KMS-11 (cell line): ENCODE results near the gene CR1.
"Not testable (repeated sequence)": the region's sequence is repeated elsewhere in the genome, so short reads cannot be mapped to it uniquely, and the experiment has no call there.

Experiments used
- H2AFZ ChIP-seq: fragments of 200-600 bp; sonication (generic); 2 replicates; pipeline ENCODE4 v1.6.1; 2016; ENCODE audit warnings: antibody characterized with exemption, mixed run types, low read depth
- H3K27ac ChIP-seq: fragments of 200-600 bp; sonication (generic); 2 replicates; pipeline ENCODE4 v1.6.1; 2016; ENCODE audit warnings: mild to moderate bottlenecking, mixed run types
- H3K27me3 ChIP-seq: fragments of 200-600 bp; sonication (generic); 2 replicates; pipeline ENCODE4 v1.6.1; 2017; ENCODE audit warnings: mild to moderate bottlenecking, low read depth, mixed run types, moderate library complexity; ENCODE audit not compliant: insufficient read depth
- H3K36me3 ChIP-seq: fragments of 200-600 bp; sonication (generic); 2 replicates; pipeline ENCODE4 v1.6.1; 2017; ENCODE audit warnings: mild to moderate bottlenecking, mixed run types; ENCODE audit not compliant: insufficient read depth
- H3K4me1 ChIP-seq: fragments of 200-600 bp; sonication (generic); 2 replicates; pipeline ENCODE4 v1.6.1; 2016; ENCODE audit warnings: mild to moderate bottlenecking, low read depth, mixed run types; ENCODE audit not compliant: poor library complexity, severe bottlenecking
- H3K4me2 ChIP-seq: fragments of 200-600 bp; sonication (generic); 2 replicates; pipeline ENCODE4 v1.7.0; 2016; ENCODE audit warnings: mild to moderate bottlenecking, mixed run types
- H3K4me3 ChIP-seq: fragments of 200-600 bp; sonication (generic); IDR thresholded peaks from 2 replicates; pipeline ENCODE4 v1.6.1; 2017; ENCODE audit warnings: low read depth, low read length, mixed read lengths; ENCODE audit not compliant: insufficient read depth
- H3K79me2 ChIP-seq: fragments of 200-600 bp; sonication (generic); 2 replicates; pipeline ENCODE4 v1.6.1; 2016; ENCODE audit warnings: low read depth, mixed run types; ENCODE audit not compliant: insufficient read depth
- H3K9ac ChIP-seq: fragments of 200-600 bp; sonication (generic); 2 replicates; pipeline ENCODE4 v1.6.1; 2016; ENCODE audit warnings: mild to moderate bottlenecking, mixed run types
- H4K20me1 ChIP-seq: fragments of 200-600 bp; sonication (generic); 2 replicates; pipeline ENCODE4 v1.6.1; 2016; ENCODE audit warnings: mild to moderate bottlenecking, mixed run types; ENCODE audit not compliant: insufficient read depth
- TF ChIP-seq, protein P1 (sequence below): fragments of 200-600 bp; sonication (generic); conservative IDR thresholded peaks from 2 replicates; pipeline ENCODE4 v1.6.1; 2017; ENCODE audit warnings: low read depth, mild to moderate bottlenecking, antibody characterized with exemption, low read length, moderate library complexity, mixed read lengths

CR1 gene

DNA sequence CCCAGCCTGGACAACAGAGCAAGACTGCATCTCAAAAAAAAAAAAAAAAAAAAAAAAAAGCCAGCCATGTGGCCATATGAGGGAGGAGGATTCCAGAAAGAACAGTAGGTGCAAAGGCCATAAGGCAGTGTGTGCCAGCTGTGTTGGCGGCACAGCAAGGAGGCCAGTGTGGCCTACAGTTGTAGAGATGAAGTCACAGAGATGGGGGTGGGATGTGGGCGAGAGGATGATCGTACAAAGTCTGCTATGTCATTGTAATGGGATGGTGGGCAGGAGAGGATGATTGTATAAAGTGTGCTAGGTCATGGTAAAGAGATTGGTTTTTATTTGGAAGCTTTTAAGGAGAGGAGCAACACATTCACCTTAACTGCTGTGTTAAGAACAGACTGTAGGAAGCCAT lies 9.8 kb upstream of the CR1 start:
- no peaks in the 10 kb centered on the region for H3K36me3 ChIP-seq
- H4K20me1 ChIP-seq, result no peaks in the 10 kb centered on the region
- H3K27me3 ChIP-seq, result no peaks in the 10 kb centered on the region
- no peak overlapping the region for H3K27ac ChIP-seq
- no peaks in the 10 kb centered on the region for H3K79me2 ChIP-seq
- no peak overlapping the region for H3K9ac ChIP-seq
- H3K4me1 ChIP-seq, result no peaks in the 10 kb centered on the region
- TF ChIP-seq, protein P1, sequence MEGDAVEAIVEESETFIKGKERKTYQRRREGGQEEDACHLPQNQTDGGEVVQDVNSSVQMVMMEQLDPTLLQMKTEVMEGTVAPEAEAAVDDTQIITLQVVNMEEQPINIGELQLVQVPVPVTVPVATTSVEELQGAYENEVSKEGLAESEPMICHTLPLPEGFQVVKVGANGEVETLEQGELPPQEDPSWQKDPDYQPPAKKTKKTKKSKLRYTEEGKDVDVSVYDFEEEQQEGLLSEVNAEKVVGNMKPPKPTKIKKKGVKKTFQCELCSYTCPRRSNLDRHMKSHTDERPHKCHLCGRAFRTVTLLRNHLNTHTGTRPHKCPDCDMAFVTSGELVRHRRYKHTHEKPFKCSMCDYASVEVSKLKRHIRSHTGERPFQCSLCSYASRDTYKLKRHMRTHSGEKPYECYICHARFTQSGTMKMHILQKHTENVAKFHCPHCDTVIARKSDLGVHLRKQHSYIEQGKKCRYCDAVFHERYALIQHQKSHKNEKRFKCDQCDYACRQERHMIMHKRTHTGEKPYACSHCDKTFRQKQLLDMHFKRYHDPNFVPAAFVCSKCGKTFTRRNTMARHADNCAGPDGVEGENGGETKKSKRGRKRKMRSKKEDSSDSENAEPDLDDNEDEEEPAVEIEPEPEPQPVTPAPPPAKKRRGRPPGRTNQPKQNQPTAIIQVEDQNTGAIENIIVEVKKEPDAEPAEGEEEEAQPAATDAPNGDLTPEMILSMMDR, result no peak
- no peak overlapping the region for H2AFZ ChIP-seq
- no peak overlapping the region for H3K4me3 ChIP-seq
- H3K4me2 ChIP-seq, result no peak overlapping the region

DNA sequence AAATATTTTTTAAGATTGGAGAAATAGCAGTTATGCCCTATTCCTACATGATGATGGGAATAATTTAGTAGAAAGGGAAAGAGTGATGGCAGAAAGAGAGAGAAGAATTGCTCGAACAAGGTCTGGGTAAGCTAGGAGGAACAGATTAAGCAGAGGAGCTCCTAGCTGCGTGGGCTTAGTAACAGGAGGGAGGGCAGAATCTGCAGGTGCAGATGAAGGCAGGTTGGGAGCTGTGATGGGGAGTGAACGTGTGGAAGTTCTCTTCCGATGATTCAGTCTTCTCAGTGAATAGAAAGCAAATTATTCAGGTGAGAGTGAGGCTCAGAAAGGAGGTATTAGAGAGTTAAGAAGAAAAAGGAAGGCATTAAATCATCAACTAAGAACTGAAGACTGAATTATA lies 8.3 kb upstream of the CR1 start:
- TF ChIP-seq, protein P1, result no peak
- H3K27ac ChIP-seq, result no peak overlapping the region
- H3K4me2 ChIP-seq, result no peak overlapping the region
- H3K27me3 ChIP-seq, result no peaks in the 10 kb centered on the region
- no peaks in the 10 kb centered on the region for H4K20me1 ChIP-seq
- no peak overlapping the region for H2AFZ ChIP-seq
- no peak overlapping the region for H3K4me3 ChIP-seq
- no peaks in the 10 kb centered on the region for H3K36me3 ChIP-seq
- H3K4me1 ChIP-seq, result no peaks in the 10 kb centered on the region
- H3K79me2 ChIP-seq, result no peaks in the 10 kb centered on the region
- no peak overlapping the region for H3K9ac ChIP-seq

DNA sequence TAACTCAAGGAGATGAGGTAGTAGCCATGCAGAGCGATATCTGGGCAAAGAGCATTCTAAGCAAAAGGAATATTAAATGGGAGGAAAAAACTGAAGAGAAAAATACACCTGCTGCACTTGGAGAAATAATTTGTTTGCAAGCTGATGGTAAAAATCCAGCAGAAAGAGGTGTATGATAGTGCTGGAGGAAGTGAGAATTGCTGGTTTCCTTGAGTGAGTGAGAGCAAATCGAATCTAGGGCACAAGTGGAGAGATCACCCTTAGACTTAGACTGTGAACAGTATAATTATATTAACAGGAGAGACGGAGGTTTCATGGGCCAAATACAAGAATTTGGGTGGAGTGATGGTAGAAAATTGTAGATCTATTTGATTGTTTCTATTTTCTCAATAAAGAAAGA lies 2.7 kb upstream of the CR1 start:
- Histone ChIP-seq H4K20me1 (no peaks in the 10 kb centered on the region), H3K27ac (no peak overlapping the region), H3K4me3 (no peak overlapping the region), H3K27me3 (no peaks in the 10 kb centered on the region), H3K4me2 (no peak overlapping the region), H2AFZ (no peak overlapping the region), H3K79me2 (no peaks in the 10 kb centered on the region), H3K4me1 (no peaks in the 10 kb centered on the region), H3K9ac (no peak overlapping the region), H3K36me3 (no peaks in the 10 kb centered on the region)
- TF ChIP-seq, protein P1, result no peak

DNA sequence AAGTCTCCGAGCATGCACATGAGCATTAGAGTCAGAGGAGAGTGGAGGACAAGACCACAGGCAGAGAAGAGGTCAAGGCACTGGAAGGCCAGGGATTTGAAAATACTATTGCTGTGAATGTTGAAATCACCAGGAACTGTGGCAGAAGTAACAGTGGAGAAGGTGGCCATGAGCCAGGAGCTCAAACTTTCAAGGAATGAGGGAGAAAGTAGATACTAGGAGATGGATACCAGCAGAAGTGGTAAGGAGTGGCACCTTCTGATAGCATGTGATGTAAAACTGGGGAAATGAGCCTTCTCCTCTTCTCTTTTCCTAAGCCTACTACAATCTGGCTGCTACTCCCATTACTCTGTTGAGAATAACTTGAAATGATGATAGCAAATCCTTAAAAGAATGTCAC lies 1.8 kb upstream of the CR1 start:
- no peak overlapping the region for H3K4me3 ChIP-seq
- H3K4me2 ChIP-seq, result no peak overlapping the region
- no peak overlapping the region for H3K9ac ChIP-seq
- H4K20me1 ChIP-seq, result no peaks in the 10 kb centered on the region
- H3K36me3 ChIP-seq, result no peaks in the 10 kb centered on the region
- no peak overlapping the region for H3K27ac ChIP-seq
- H3K79me2 ChIP-seq, result no peaks in the 10 kb centered on the region
- TF ChIP-seq, protein P1, result no peak
- H3K27me3 ChIP-seq, result no peaks in the 10 kb centered on the region
- H3K4me1 ChIP-seq, result no peaks in the 10 kb centered on the region
- H2AFZ ChIP-seq, result no peak overlapping the region

DNA sequence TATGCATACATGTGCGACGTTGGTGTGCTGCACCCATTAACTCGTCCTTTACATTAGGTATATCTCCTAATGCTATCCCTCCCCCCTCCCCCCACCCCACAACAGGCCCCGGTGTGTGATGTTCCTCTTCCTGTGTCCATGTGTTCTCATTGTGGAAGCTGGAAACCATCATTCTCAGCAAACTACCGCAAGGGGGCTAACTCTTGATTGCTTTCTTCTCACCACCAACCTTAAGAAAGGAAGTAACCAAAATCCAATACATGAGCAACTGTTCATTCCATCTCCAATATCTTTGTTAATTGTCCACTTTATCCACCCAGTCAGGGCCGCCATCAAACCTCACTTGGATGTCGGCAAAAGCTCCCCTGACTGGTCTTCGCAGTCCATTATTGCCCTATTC lies 676 bp upstream of the CR1 start:
- not testable (repeated sequence) for H3K4me3 ChIP-seq, H3K79me2 ChIP-seq, H2AFZ ChIP-seq, H3K4me2 ChIP-seq, H3K36me3 ChIP-seq, H3K27ac ChIP-seq, H4K20me1 ChIP-seq, H3K9ac ChIP-seq, H3K4me1 ChIP-seq, H3K27me3 ChIP-seq
